Fibroblast of lung (primary cell): Measurements from ENCODE around the gene ZFHX2. TPM values are rescaled to one million over a fixed set of nuclear protein-coding genes. Genes with fewer than 3 reads are reported as not detected.
"Not testable (repeated sequence)": the region's sequence is repeated elsewhere in the genome, so short reads cannot be mapped to it uniquely, and the experiment has no call there.

Experiments
- DNase-seq, 2 donors: peaks; one replicate each; pipeline versions ENCODE4 v3.0.0 to v3.0.0-alpha.2; 2010; ENCODE audit warnings: low read depth in 2 of 2
- H2AFZ ChIP-seq: 2 replicates; pipeline ENCODE4 v1.5.1; 2012; ENCODE audit warnings: low read length, control low read depth, inconsistent platforms
- H3K27ac ChIP-seq: 2 replicates; pipeline ENCODE4 v1.5.1; 2011; ENCODE audit warnings: low read length, control low read depth; ENCODE audit not compliant: insufficient read depth
- H3K27me3 ChIP-seq: 2 replicates; pipeline ENCODE4 v1.5.1; 2011; ENCODE audit warnings: mild to moderate bottlenecking, low read length; ENCODE audit not compliant: control insufficient read depth, insufficient read depth
- H3K36me3 ChIP-seq: 2 replicates; pipeline ENCODE4 v1.5.1; 2011; ENCODE audit warnings: low read length; ENCODE audit not compliant: control insufficient read depth, insufficient read depth
- H3K4me1 ChIP-seq: 2 replicates; pipeline ENCODE4 v1.5.1; 2011; ENCODE audit warnings: low read length; ENCODE audit not compliant: control insufficient read depth, insufficient read depth; ENCODE audit errors: extremely low read depth
- H3K4me2 ChIP-seq: 2 replicates; pipeline ENCODE4 v1.5.1; 2011; ENCODE audit warnings: low read length, control low read depth; ENCODE audit not compliant: insufficient read depth; ENCODE audit errors: extremely low read depth
- H3K4me3 ChIP-seq, 4 experiments: fragments of 200-600 bp in 1 of 4; sonication (generic) in 1 of 4; replicated peaks in 1 of 4; 2 replicates each; pipeline ENCODE4 v1.5.1; 2011 to 2016; ENCODE audit warnings: low read length in 4 of 4, low read depth in 3 of 4, mild to moderate bottlenecking in 3 of 4, control low read depth in 2 of 4, inconsistent platforms in 1 of 4, mixed read lengths in 1 of 4; ENCODE audit not compliant: insufficient read depth in 1 of 4; ENCODE audit errors: control extremely low read depth in 1 of 4
- H3K79me2 ChIP-seq: 2 replicates; pipeline ENCODE4 v1.5.1; 2012; ENCODE audit warnings: mild to moderate bottlenecking, low read length, inconsistent platforms; ENCODE audit not compliant: control insufficient read depth, insufficient read depth
- H3K9ac ChIP-seq: 2 replicates; pipeline ENCODE4 v1.5.1; 2011; ENCODE audit warnings: mild to moderate bottlenecking, low read length, control low read depth; ENCODE audit not compliant: insufficient read depth
- H3K9me3 ChIP-seq: 2 replicates; pipeline ENCODE4 v1.5.1; 2012; ENCODE audit warnings: low read depth, low read length; ENCODE audit not compliant: control insufficient read depth, insufficient read depth
- H4K20me1 ChIP-seq: 2 replicates; pipeline ENCODE4 v1.5.1; 2011; ENCODE audit warnings: low read length; ENCODE audit not compliant: control insufficient read depth, insufficient read depth; ENCODE audit errors: extremely low read depth
- EZH2 ChIP-seq: IDR thresholded peaks from 2 replicates; pipeline ENCODE4 v1.5.1; 2012; ENCODE audit warnings: low read length, control low read depth, mild to moderate bottlenecking; ENCODE audit errors: missing control alignments
- polyA plus RNA-seq, 2 donors: library from polyadenylated mRNA; depleted of rRNA in 1 of 2; stranded (reverse) in 1 of 2; unstranded in 1 of 2; fragments of >200 nt; gene quantifications; 2 replicates each; pipeline ENCODE4 v1.2.1, GENCODE V29; 2011 to 2012; ENCODE audit warnings: missing spikeins in 1 of 2
- total RNA-seq: library from RNA; depleted of rRNA; stranded (reverse); fragments of >200 nt; gene quantifications from 2 replicates; pipeline ENCODE4 v1.2.1, GENCODE V29; 2014
- TF ChIP-seq, protein P1 (sequence below), 2 donors: IDR thresholded peaks in 1 of 2; conservative IDR thresholded peaks in 1 of 2; 1 replicate in 1 of 2; 2 replicates in 1 of 2; pipeline ENCODE4 v1.5.1; 2011 to 2012; ENCODE audit warnings: low read length in 2 of 2, control low read depth in 1 of 2, inconsistent platforms in 1 of 2, low read depth in 1 of 2, mild to moderate bottlenecking in 1 of 2

ZFHX2 gene
- total and polyA plus RNA-seq, 2 donors (not counting 1 experiment from before 2014, with no cell fraction given) = 0.33 TPM; not detected in 1

DNA sequence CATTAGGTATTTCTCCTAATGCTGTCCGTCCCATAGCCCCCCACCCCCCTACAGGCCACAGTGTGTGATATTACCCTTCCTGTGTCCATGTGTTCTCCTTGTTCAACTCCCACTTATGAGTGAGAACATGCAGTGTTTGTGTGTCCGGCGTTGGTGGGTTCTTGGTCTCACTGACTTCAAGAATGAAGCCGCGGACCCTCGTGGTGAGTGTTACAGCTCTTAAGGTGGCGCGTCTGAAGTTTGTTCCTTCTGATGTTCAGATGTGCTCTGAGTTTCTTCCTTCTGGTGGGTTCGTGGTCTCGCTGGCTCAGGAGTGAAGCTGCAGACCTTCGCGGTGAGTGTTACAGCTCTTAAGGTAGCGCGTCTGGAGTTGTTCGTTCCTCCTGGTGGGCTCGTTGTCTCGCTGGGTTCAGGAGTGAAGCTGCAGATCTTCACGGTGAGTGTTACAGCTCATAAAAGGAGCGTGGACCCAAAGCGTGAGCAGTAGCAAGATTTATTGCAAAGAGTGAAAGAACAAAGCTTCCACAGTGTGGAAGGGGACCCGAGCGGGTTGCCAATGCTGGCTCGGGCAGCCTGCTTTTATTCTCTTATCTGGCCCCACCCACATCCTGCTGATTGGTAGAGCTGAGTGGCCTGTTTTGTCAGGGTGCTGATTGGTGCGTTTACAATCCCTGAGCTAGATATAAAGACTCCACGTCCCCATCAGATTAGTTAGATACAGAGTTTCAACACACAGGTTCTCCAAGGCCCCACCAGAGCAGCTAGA, 32.4 kb upstream of the ZFHX2 start:
- H3K36me3 ChIP-seq, H3K27ac ChIP-seq, H3K4me1 ChIP-seq, H3K9me3 ChIP-seq, H3K27me3 ChIP-seq, H2AFZ ChIP-seq, H3K4me2 ChIP-seq, H3K4me3 ChIP-seq, H4K20me1 ChIP-seq, DNase-seq, H3K79me2 ChIP-seq, H3K9ac ChIP-seq: not testable (repeated sequence)

DNA sequence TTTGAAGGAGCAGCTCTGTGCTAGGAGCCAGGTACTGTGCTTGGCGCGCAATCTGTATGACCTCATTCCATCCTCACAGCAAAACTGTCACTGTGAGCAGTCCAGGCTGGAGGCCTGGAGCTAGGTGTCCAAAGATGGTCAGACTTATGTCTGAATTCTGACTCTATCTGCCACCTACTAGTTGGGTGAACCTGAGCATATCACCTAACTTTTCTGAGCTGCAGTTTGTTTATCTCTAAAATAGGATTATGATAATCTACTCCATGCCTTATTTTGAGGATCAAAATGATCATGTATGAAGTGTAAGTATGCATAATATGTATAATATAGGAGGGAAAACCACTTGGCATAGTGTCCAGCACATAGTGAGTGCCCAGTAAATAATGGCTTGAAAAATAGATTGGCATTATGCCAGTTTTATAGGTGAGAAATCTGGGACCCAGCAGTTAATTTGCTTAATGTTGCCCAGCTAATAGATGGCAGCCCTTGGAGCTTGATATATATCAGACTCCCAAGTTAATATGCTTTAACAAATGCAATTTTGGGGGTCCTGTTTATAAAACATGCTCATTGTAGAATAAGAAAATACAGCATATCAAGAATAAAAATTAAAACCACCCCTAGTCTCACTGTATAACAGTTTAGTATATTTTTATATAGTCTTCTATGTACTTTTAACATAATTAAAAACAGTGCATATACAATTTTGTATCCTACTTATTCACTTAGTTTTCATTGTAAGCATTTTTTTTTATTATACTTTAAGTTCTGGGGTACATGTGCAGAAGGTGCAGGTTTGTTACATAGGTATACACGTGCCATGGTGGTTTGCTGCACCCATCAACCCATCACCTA, 31.6 kb upstream of the ZFHX2 start:
- DNase-seq = no peak
- Histone ChIP-seq H3K4me3 (no peak overlapping the region), H3K4me1 (no peaks in the 10 kb centered on the region), H2AFZ (no peak overlapping the region), H3K4me2 (no peak overlapping the region), H4K20me1 (no peaks in the 10 kb centered on the region), H3K79me2 (no peaks in the 10 kb centered on the region), H3K27me3 (peaks cover 7% of the 10 kb centered on the region), H3K36me3 (no peaks in the 10 kb centered on the region), H3K9ac (no peak overlapping the region), H3K27ac (no peak overlapping the region), H3K9me3 (no peaks in the 10 kb centered on the region)
- no peak for TF ChIP-seq EZH2
- TF ChIP-seq, protein P1, sequence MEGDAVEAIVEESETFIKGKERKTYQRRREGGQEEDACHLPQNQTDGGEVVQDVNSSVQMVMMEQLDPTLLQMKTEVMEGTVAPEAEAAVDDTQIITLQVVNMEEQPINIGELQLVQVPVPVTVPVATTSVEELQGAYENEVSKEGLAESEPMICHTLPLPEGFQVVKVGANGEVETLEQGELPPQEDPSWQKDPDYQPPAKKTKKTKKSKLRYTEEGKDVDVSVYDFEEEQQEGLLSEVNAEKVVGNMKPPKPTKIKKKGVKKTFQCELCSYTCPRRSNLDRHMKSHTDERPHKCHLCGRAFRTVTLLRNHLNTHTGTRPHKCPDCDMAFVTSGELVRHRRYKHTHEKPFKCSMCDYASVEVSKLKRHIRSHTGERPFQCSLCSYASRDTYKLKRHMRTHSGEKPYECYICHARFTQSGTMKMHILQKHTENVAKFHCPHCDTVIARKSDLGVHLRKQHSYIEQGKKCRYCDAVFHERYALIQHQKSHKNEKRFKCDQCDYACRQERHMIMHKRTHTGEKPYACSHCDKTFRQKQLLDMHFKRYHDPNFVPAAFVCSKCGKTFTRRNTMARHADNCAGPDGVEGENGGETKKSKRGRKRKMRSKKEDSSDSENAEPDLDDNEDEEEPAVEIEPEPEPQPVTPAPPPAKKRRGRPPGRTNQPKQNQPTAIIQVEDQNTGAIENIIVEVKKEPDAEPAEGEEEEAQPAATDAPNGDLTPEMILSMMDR (conservative IDR thresholded peaks at IDR 0.05 in 1 of 2, IDR thresholded peaks at IDR 0.05 in 1 of 2; ENCODE audit: low read depth in 1 of 2, low read length in 2 of 2) = no peak

DNA sequence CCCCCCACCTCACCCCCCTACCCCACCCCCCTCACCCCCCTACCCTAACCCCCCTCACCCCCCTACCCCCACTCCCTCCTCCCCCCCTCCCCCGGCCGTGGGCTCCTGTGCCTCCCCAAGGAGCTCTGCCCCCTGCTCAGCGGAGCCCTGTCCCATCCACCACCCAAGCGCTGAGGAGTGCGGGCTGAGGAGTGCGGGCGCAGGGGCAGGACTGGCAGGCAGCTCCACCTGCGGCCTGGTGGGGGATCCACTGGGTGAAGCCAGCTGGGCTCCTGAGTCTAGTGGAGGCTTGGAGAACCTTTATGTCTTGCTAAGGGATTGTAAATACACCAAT, 29.4 kb upstream of the ZFHX2 start:
- H2AFZ ChIP-seq = no peak overlapping the region
- no peaks in the 10 kb centered on the region for H3K4me1 ChIP-seq
- no peaks in the 10 kb centered on the region for H3K9me3 ChIP-seq
- TF ChIP-seq, protein P1 (conservative IDR thresholded peaks at IDR 0.05 in 1 of 2, IDR thresholded peaks at IDR 0.05 in 1 of 2; ENCODE audit: low read depth in 1 of 2, low read length in 2 of 2) = no peak
- no peak for TF ChIP-seq EZH2
- no peak for DNase-seq
- H3K36me3 ChIP-seq = no peaks in the 10 kb centered on the region
- no peak overlapping the region for H3K27ac ChIP-seq
- H3K9ac ChIP-seq = no peak overlapping the region
- no peaks in the 10 kb centered on the region for H4K20me1 ChIP-seq
- H3K4me2 ChIP-seq = no peak overlapping the region
- H3K27me3 ChIP-seq = peaks cover 20% of the 10 kb centered on the region
- no peak overlapping the region for H3K4me3 ChIP-seq
- H3K79me2 ChIP-seq = no peaks in the 10 kb centered on the region
